Panc1 (cell line): ENCODE data around the gene PXT1. TPM values are rescaled to one million over a fixed set of nuclear protein-coding genes. Genes with fewer than 3 reads are reported as not detected.

Source experiments
- ATAC-seq: fragments of 200-7000 bp; cut with Tn5 transposase; 2 replicates; pipeline ENCODE4 v1.9.1; 2020; ENCODE audit warnings: mild to moderate bottlenecking, moderate library complexity
- BruUV-seq: library from RNA; stranded (reverse); fragments of 400-500 nt; replicated peaks from 2 replicates; lab custom pipeline; 2021; lab: Mats Ljungman, UMichigan
- CTCF ChIA-PET: fragments of 300-600 bp; sonication (Branson Sonifier 250); formaldehyde crosslinking; loops from one replicate; lab custom pipeline; 2022; ENCODE audit warnings: antibody characterized with exemption; lab: Charles Lee
- POLR2A ChIA-PET: fragments of 300-600 bp; sonication (Branson Sonifier 250); formaldehyde crosslinking; loops from one replicate; lab custom pipeline; 2022; ENCODE audit warnings: antibody characterized with exemption; lab: Charles Lee
- DNase-seq: peaks from one replicate; pipeline ENCODE4 v3.0.0-alpha.2; 2010; ENCODE audit warnings: low read depth, low spot score
- H3K27ac ChIP-seq: 2 replicates; pipeline ENCODE4 v1.5.1; 2011; ENCODE audit warnings: mild to moderate bottlenecking, low read length, inconsistent platforms
- H3K27me3 ChIP-seq: fragments of 200-500 bp; sonication (Bioruptor generic); 2 replicates; pipeline ENCODE4 v1.6.0; 2014; ENCODE audit warnings: low read length, inconsistent platforms; ENCODE audit not compliant: control insufficient read depth, insufficient read depth
- H3K36me3 ChIP-seq: fragments of 200-500 bp; sonication (Bioruptor generic); 2 replicates; pipeline ENCODE4 v1.5.1; 2014; ENCODE audit warnings: inconsistent platforms, mild to moderate bottlenecking, low read length, moderate library complexity; ENCODE audit not compliant: control insufficient read depth, insufficient read depth
- H3K4me1 ChIP-seq: 2 replicates; pipeline ENCODE4 v1.5.1; 2011; ENCODE audit warnings: inconsistent platforms, mild to moderate bottlenecking, low read length, moderate library complexity; ENCODE audit not compliant: control insufficient read depth, insufficient read depth
- H3K4me3 ChIP-seq, 2 experiments: 2 replicates each; pipeline ENCODE4 v1.5.1; 2011 to 2012; ENCODE audit warnings: low read depth in 2 of 2, low read length in 2 of 2, mild to moderate bottlenecking in 2 of 2, inconsistent platforms in 1 of 2, moderate library complexity in 1 of 2
- H3K9me3 ChIP-seq: fragments of 200-500 bp; sonication (Bioruptor generic); 2 replicates; pipeline ENCODE4 v1.5.1; 2014; ENCODE audit warnings: low read depth, mild to moderate bottlenecking, inconsistent platforms, low read length, moderate library complexity; ENCODE audit not compliant: control insufficient read depth, insufficient read depth
- POLR2AphosphoS5 ChIP-seq: IDR thresholded peaks from 2 replicates; pipeline ENCODE4 v1.6.1; 2012; ENCODE audit warnings: mild to moderate bottlenecking, low read depth, low read length, moderate library complexity
- REST ChIP-seq, 2 experiments: IDR thresholded peaks; 2 replicates each; pipeline ENCODE4 v1.6.1; 2011 to 2012; ENCODE audit warnings: low read depth in 2 of 2, control low read depth in 1 of 2, low read length in 1 of 2, mild to moderate bottlenecking in 1 of 2, moderate library complexity in 1 of 2; ENCODE audit not compliant: insufficient read depth in 1 of 2
- SIN3A ChIP-seq: IDR thresholded peaks from 2 replicates; pipeline ENCODE4 v1.6.1; 2012; ENCODE audit warnings: low read depth, mild to moderate bottlenecking, low read length, moderate library complexity, borderline replicate concordance; ENCODE audit not compliant: insufficient read depth
- TCF7L2 ChIP-seq: IDR thresholded peaks from 2 replicates; pipeline ENCODE4 v1.6.1; 2011; ENCODE audit warnings: mild to moderate bottlenecking, low read depth, low read length, inconsistent platforms
- in situ Hi-C: cut with HindIII; loops from 2 replicates; pipeline ENCODE4 v1.10.0; 2016; ENCODE audit warnings: low sequenced_read_pairs, low pct_unique_long_range_greater_than_20kb
- intact Hi-C: fragments of 100-400 bp; cut with micrococcal nuclease; formaldehyde crosslinking; loops from one replicate; pipeline ENCODE4 v1.10.0; 2022; ENCODE audit not compliant: unreplicated experiment
- total RNA-seq: library from RNA; stranded (reverse); gene quantifications from one replicate; pipeline ENCODE4 v1.2.1, GENCODE V29; 2021; ENCODE audit not compliant: unreplicated experiment
- TF ChIP-seq, protein P1 (sequence below): fragments of 450-650 bp; IDR thresholded peaks from 2 replicates; pipeline ENCODE4 v1.5.1; 2017; ENCODE audit warnings: mild to moderate bottlenecking

The PXT1 gene
- total RNA-seq, 1 experiment from 2014 or later, result not detected

- Histone ChIP-seq H3K4me1 (0 out of 2 replicates have a peak, but pooled peaks cover 4% of the 10 kb centered on the region), H3K27ac (no peak overlapping the region), H3K9me3 (no peaks in the 10 kb centered on the region), H3K4me3 (no peak overlapping the region; a peak in 1 of 4 replicates), H3K27me3 (no peaks in the 10 kb centered on the region), H3K36me3 (no peaks in the 10 kb centered on the region)
- BruUV-seq, result no TSS peak
- ATAC-seq, result peak; percentile 94
- TF ChIP-seq TCF7L2, result no peak
- no peak for TF ChIP-seq REST (IDR thresholded peaks at IDR 0.05; ENCODE audit: insufficient read depth in 1 of 2, low read depth in 2 of 2, low read length in 1 of 2)
- TF ChIP-seq POLR2AphosphoS5, result no peak
- TF ChIP-seq, protein P1, sequence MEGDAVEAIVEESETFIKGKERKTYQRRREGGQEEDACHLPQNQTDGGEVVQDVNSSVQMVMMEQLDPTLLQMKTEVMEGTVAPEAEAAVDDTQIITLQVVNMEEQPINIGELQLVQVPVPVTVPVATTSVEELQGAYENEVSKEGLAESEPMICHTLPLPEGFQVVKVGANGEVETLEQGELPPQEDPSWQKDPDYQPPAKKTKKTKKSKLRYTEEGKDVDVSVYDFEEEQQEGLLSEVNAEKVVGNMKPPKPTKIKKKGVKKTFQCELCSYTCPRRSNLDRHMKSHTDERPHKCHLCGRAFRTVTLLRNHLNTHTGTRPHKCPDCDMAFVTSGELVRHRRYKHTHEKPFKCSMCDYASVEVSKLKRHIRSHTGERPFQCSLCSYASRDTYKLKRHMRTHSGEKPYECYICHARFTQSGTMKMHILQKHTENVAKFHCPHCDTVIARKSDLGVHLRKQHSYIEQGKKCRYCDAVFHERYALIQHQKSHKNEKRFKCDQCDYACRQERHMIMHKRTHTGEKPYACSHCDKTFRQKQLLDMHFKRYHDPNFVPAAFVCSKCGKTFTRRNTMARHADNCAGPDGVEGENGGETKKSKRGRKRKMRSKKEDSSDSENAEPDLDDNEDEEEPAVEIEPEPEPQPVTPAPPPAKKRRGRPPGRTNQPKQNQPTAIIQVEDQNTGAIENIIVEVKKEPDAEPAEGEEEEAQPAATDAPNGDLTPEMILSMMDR, result peak; percentile 88
- no peak for TF ChIP-seq SIN3A
- CTCF ChIA-PET, result interaction anchor here (0.5 to 1.7 kb wide), 6 partner anchors 19 to 239 kb away, joined by 3 to 6 read pairs (median 4); no protein-coding TSS in a partner anchor
- POLR2A ChIA-PET, result no interaction called here
- intact Hi-C loops (loop anchor here (1.0 to 5.0 kb wide), 2 partner anchors 58 to 333 kb away; partner anchors contain the start of gene MAPK14), in situ Hi-C loops (no loop called here)
- peak; percentile 27 for DNase-seq
Observed at GRCh38 chr6:36360241-36361054, 82.2 kb downstream of the PXT1 start.

DNA sequence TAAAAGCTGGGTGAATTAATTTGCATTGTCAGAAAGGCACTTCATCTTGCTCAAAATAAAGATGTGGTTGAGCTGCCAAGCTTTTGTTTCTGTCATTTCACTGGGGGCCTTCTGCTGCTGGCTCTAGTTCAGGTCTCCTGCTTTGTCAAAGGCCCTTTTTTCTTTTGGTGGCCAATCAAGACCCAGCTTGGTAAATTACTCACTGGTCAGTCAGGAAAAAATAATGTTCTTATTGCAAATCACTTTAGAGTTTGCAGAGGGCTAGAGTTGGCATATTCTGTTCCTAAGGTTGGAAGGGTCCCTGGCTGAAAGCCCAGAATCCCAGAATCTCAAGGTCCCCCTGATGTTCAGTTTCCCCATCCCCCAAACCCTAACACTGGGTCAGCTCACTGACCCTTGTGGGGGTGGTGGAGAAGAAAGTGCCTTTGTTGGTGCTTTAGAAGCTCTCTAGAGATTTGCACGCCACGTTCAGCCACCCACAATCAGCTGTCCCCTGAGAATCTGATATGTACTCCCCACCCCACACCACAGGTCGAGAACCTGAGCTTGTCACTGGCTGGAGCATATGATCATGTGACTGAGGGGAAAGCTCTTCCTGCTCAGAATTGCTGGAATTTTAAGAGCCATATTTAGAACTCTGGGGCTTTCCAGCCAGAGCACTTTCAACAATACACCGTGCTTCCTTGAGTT is 84.3 kb downstream of the PXT1 start:
- Histone ChIP-seq H3K36me3 (no peaks in the 10 kb centered on the region), H3K27me3 (no peaks in the 10 kb centered on the region; the same call in 1 of the 2 replicates), H3K4me3 (no peak overlapping the region), H3K4me1 (no peaks in the 10 kb centered on the region), H3K9me3 (no peaks in the 10 kb centered on the region), H3K27ac (no peak overlapping the region)
- BruUV-seq, result no TSS peak
- intact Hi-C loops, result loop anchor here (5.0 kb wide), 1 partner anchor 236 kb away; no protein-coding TSS in a partner anchor
- DNase-seq, result no peak
- no peak for ATAC-seq
- in situ Hi-C loops, result no loop called here
- ChIA-PET POLR2A (no interaction called here), CTCF (interaction anchor here (0.5 to 1.7 kb wide), 4 partner anchors 18 to 605 kb away, joined by 3 to 4 read pairs (median 3); no protein-coding TSS in a partner anchor)
- TF ChIP-seq TCF7L2 (no peak), POLR2AphosphoS5 (no peak), REST (IDR thresholded peaks at IDR 0.05; ENCODE audit: insufficient read depth in 1 of 2, low read depth in 2 of 2, low read length in 1 of 2) (no peak), SIN3A (no peak)
- TF ChIP-seq, protein P1, result no peak
